ENCODE data around the gene CNIH3. TPM values are rescaled to one million over a fixed set of nuclear protein-coding genes. Genes with fewer than 3 reads are reported as not detected.
A peak's percentile ranks its signal among the peaks of the same experiment; 100 is the strongest.
"Not testable (repeated sequence)": the region's sequence is repeated elsewhere in the genome, so short reads cannot be mapped to it uniquely, and the experiment has no call there.

Gene CNIH3
- total RNA-seq, 1 donor from 2014 or later: 2.5 TPM

GRCh38 chr1:224687465-224687864 is 71.3 kb downstream of the CNIH3 start:
- no peak for DNase-seq (ENCODE audit: low read depth)

- DNase-seq (ENCODE audit: low read depth): no peak
These were observed 73.3 kb downstream of the CNIH3 start for GRCh38 chr1:224689374-224689773.

DNA sequence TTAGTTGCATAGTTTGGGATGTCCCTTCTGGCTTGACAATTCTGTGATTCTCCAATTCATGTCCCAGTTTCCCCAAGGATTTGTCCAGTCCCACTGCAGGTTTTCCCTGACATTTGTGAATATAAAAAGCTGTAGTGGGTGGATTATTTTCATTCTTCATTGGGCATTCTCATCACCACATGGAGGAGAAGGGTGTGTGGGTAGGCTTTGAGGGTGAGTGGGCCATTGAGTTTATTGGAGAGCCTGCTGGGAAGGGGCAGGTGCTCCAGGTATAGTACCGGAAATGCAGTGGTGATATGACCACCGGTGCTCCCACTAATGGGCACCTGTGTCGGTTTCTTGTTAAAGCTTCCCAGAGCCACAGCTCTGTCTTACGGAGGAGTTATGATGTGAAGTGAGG is 74.5 kb downstream of the CNIH3 start:
- no peak for DNase-seq (ENCODE audit: low read depth)

GRCh38 chr1:224691148-224691925 is 75.2 kb downstream of the CNIH3 start:
- DNase-seq (ENCODE audit: low read depth): no peak

DNA sequence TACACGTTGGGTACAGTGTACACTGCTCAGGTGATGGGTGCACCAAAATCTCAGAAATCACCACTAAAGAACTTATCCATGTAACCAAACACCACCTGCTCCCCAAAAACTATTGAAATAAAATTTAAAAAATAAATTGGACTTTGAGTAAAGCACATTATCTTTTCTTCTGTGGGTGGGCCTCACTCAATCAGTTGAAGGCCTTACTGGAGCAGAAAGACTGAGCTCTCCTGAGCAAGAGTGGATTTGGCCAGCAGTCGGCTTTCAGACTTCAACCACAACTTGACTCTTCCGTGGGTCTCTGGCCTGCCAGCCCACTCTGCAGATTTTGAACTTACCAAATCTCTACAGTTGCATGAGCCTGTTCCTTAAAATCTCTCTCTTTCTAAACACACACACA is 78.9 kb downstream of the CNIH3 start:
- DNase-seq (ENCODE audit: low read depth): no peak

DNA sequence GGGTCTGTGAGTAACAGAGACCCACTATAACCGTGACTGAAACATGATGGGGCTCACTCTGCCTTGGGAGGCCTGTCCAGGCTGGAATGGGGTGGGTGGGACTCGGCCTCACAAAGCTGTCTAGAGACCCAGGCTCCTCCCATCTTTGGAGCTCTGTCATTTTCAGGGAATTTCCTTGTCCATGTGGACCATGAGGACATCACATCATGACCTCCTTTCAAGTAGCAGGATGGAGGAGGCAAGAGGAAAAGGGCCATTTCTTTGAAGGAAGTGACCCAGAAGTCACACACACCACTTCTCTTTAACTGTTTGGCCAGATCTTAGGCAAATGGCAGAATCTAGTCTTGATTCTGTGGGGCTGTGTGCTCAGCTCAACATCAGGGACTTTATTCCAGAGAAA is 79.9 kb downstream of the CNIH3 start:
- DNase-seq (ENCODE audit: low read depth): no peak

DNA sequence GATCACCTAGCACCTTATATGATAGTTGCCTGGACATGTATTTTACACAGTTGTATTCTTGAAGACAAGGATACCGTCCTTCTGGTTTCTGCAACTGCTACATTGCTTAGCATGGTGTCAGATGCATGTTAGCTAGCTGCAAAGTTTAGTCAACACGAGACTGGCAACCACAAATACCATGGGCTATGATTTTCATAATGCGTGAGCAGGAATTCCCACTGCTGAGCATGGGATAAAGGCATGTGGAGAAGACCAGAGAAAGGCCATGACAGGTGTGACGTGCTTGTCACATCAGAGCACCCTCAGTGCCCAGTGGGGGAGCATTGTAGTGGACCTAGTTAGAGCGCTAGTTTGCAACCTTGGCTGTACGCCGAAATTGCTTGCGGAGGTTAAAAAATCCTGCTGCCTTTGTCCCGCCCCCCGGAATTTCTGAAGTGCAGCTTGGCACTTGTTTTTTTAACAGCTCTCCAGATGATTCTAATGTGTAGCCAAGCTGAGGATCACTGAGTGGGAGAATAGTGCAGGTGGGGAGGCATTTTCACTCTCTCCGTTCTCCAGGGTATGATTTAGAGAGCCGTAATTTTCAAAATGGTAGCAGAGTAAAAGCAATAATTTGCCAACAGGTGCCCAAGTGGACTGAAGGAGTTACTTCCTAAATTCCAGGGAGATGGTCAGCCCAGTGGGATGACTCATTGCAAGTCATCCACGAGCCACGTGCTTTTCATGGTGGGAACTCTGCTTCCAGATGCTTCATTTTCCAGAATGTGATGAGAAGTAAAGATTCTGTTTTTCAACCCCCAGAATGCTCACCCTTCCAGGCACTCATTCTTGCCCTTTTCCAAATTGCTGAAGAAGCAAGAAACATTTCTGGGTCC is 81.0 kb downstream of the CNIH3 start:
- peak; percentile 72 for DNase-seq (ENCODE audit: low read depth)

DNA sequence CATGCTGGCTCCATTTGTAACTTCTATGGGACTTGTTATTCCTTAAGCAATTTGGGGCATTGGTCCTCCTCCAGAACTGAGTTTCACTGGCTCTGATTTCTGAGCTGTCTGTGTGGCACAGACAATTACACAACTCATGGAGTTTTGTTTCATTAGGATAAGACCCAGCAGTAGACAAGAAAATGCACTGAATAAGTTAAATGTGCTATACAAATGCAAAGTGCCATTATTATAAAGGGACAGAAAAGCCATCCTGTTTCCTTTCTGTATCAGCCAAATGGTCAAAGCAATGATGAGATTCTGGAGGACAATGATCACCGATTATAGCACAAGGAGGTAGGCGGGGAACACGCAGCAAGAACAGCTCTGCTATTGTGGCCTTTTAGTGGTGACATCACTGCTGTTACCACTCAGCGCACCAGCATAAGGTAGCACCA is 81.9 kb downstream of the CNIH3 start:
- no peak for DNase-seq (ENCODE audit: low read depth)

GRCh38 chr1:224700918-224701531 is 84.9 kb downstream of the CNIH3 start:
- DNase-seq (ENCODE audit: low read depth): no peak

- no peak for DNase-seq (ENCODE audit: low read depth)
These were observed 87.6 kb downstream of the CNIH3 start for GRCh38 chr1:224703702-224704101.

- no peak for DNase-seq (ENCODE audit: low read depth)
These were observed 88.1 kb downstream of the CNIH3 start for GRCh38 chr1:224704107-224704735.

GRCh38 chr1:224705578-224705977 is 89.5 kb downstream of the CNIH3 start:
- no peak for DNase-seq (ENCODE audit: low read depth)

DNA sequence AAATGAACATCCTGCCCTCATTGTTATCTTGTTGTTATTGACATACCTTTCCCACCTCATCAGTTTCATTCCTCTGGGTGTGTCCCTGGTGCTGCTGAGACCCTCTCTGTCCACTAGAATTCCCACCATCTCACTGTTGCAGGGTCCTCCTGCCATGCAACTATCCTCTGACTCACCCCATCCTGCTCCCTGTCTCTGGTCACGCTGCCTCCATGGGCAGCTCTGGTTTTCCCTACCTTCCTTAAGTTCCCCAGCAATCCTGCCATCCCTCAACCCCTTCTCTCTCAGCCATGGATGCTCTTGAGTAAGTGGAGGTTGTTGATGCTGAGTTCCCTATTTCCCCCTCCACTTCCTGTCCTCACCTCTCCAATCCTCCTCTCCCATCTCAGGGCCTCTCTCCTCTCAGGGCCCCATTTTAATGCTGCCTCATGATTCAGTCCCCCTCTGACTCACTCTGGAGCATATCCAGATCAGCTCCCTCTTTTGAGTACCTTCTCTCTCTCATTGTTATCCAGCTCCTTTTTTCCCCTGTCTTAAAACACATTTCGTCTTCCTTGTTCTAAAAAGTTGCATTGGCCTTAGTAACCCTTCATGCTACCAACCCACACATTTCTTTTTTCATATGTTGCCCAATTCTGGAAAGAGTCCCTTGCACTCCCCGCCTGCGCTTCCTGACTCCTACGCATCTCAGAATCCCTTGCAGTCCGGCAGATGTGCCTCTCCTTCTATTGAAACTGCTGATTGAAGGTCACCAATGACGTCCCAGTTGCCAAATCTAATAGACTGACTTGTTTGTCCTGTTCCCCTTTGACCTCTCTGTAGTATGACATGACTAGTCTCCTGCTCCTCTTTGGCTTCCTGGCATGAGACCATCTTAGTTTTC is 92.0 kb downstream of the CNIH3 start:
- DNase-seq (ENCODE audit: low read depth): peak; percentile 53

DNA sequence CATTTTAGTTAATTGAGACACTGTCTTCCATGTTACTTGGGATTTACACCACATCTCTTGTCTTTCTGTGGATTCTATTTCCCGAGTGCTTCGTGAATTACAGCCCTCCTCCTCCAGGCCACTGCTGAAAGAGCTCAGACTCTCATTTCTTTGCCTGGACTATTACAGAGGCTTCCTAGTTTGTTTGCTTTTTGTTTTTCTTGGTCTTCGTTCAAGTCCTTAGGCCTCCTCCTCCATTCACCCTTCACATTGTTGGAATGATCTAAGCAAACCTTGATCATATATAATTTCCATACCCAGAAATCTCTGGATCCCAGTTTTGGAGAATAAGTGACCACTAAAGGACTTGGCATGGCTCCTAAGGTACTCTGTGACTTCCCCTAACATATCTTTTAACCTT is 94.1 kb downstream of the CNIH3 start:
- DNase-seq (ENCODE audit: low read depth): no peak

DNA sequence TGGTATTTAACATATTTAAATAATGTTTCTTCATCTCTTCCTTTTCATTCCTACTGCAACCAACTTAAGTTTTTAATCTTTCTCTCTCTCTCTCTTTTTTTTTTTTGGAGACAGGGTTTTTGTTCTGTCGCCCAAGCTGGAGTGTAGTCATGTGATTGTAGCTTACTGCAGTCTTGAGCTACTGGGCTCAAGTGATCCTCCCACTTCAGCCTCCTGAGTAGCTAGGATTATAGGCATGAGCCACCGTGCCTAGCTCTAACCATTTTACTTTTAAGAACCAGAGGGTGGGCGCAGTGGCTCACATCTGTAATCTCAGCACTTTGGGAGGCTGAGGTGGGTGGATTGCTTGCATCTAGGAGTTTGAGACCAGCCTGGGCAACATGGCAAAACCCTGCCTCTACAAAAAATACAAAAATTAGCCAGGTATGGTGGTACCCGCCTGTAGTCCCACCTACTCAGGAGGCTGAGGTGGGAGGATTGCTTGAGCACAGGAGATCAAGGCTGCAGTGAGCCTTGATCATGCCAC is 95.2 kb downstream of the CNIH3 start:
- not testable (repeated sequence) for DNase-seq (ENCODE audit: low read depth)

DNA sequence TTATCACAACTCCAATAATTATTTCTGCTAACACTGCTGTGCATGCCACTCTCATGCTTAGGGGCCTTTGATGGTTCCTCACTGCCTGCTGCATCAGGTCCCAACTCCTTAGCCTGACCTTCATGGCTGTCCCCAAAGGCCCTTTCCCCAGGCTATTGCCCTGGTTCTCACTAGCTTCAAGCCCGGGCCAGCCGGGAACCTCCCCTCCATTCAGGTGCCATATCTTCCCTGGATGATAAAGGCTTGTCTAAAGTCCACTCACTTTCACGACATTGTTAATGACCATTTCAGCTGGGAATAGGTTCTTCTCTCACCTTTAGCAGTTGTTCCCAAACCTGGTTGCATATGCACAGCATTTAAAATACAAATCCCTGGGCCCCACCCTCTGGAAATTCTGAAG is 95.8 kb downstream of the CNIH3 start:
- no peak for DNase-seq (ENCODE audit: low read depth)

- DNase-seq (ENCODE audit: low read depth): no peak
These were observed 97.1 kb downstream of the CNIH3 start for GRCh38 chr1:224713228-224713627.

GRCh38 chr1:224714553-224714952 is 98.4 kb downstream of the CNIH3 start:
- no peak for DNase-seq (ENCODE audit: low read depth)

DNA sequence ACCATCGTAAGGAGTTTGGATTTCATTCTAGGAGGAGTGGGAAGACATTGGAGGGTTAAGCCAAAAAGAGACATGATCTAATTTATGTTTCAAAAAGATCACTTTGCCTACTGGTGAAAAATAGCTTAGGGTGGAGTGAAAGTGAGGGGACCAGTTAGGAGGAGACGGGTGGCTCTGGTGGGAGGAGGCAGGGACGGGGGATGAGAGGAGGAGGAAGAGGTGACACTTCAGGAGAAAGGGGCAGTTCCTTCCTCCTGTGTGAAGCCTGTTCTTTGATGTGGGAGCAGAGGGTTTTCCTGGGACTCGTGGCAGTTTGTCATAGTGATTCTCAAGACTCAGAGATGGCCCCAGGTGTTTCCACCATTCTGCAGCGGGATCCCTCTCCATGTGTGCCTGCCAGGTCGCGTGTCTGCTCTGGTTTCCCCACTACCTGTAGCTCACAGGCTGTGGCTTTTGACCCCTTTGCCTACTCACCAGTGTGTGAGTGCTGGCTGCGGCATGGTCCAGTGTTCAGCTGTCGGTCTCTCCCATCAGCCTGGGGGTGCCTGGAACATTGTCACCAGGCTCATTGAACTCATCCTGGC is 102.4 kb downstream of the CNIH3 start:
- DNase-seq (ENCODE audit: low read depth): no peak

GRCh38 chr1:224719716-224720115 is 103.6 kb downstream of the CNIH3 start:
- DNase-seq (ENCODE audit: low read depth): no peak
